Colon (tissue), 2 donors: Measurements from ENCODE around the gene GNLY.

Source experiments
- FAIRE-seq: peaks from 2 replicates; lab custom pipeline; 2012; peaks lifted over from hg19 to GRCh38; lab: Jason Lieb, UNC
- donor health status: control.
- donor health status: control.

GNLY gene

GRCh38 chr2:85684806-85685205, 9.4 kb upstream of the GNLY start:
- no peak for FAIRE-seq

GRCh38 chr2:85690932-85691331, 3.2 kb upstream of the GNLY start:
- no peak for FAIRE-seq

GRCh38 chr2:85692039-85692645, 2.0 kb upstream of the GNLY start:
- FAIRE-seq: no peak

GRCh38 chr2:85695121-85695520, 963 bp downstream of the GNLY start:
- no peak for FAIRE-seq

- no peak for FAIRE-seq
Measured at GRCh38 chr2:85695691-85696668, 1.8 kb downstream of the GNLY start.

GRCh38 chr2:85697096-85697495, 2.9 kb downstream of the GNLY start:
- no peak for FAIRE-seq

GRCh38 chr2:85697716-85698115, 3.6 kb downstream of the GNLY start:
- FAIRE-seq: no peak

GRCh38 chr2:85698184-85698879, 4.2 kb downstream of the GNLY start:
- no peak for FAIRE-seq

- no peak for FAIRE-seq
Measured at GRCh38 chr2:85698880-85699254, 4.7 kb downstream of the GNLY start.

GRCh38 chr2:85699325-85699724, 5.2 kb downstream of the GNLY start:
- no peak for FAIRE-seq

GRCh38 chr2:85702172-85702571, 8.0 kb downstream of the GNLY start:
- no peak for FAIRE-seq

- FAIRE-seq: no peak
Measured at GRCh38 chr2:85702800-85703199, 8.6 kb downstream of the GNLY start.

GRCh38 chr2:85703329-85703728, 9.2 kb downstream of the GNLY start:
- FAIRE-seq: no peak

GRCh38 chr2:85704038-85704437, 9.9 kb downstream of the GNLY start:
- no peak for FAIRE-seq

GRCh38 chr2:85704800-85705679, 10.9 kb downstream of the GNLY start:
- FAIRE-seq: no peak

GRCh38 chr2:85705680-85706039, 11.5 kb downstream of the GNLY start:
- no peak for FAIRE-seq

- no peak for FAIRE-seq
Measured at GRCh38 chr2:85706063-85706462, 11.9 kb downstream of the GNLY start.

GRCh38 chr2:85706599-85707296, 12.6 kb downstream of the GNLY start:
- no peak for FAIRE-seq

GRCh38 chr2:85707304-85707703, 13.1 kb downstream of the GNLY start:
- FAIRE-seq: no peak

- no peak for FAIRE-seq
Measured at GRCh38 chr2:85708641-85709040, 14.5 kb downstream of the GNLY start.

GRCh38 chr2:85709401-85709811, 15.2 kb downstream of the GNLY start:
- no peak for FAIRE-seq
